ENCODE measurements around the gene PPP2R5C.

PPP2R5C gene

GRCh38 chr14:101865288-101865687 lies 103.8 kb downstream of the PPP2R5C start:
- no peak for DNase-seq (ENCODE audit: low spot score)

GRCh38 chr14:101867854-101868253 lies 106.3 kb downstream of the PPP2R5C start:
- no peak for DNase-seq (ENCODE audit: low spot score)

GRCh38 chr14:101869217-101869616 lies 107.7 kb downstream of the PPP2R5C start:
- no peak for DNase-seq (ENCODE audit: low spot score)

GRCh38 chr14:101870273-101870939 lies 108.9 kb downstream of the PPP2R5C start:
- no peak for DNase-seq (ENCODE audit: low spot score)

GRCh38 chr14:101872346-101872745 lies 110.8 kb downstream of the PPP2R5C start:
- no peak for DNase-seq (ENCODE audit: low spot score)

- no peak for DNase-seq (ENCODE audit: low spot score)
These were observed 111.7 kb downstream of the PPP2R5C start for GRCh38 chr14:101873076-101873825.

GRCh38 chr14:101873991-101874390 lies 112.5 kb downstream of the PPP2R5C start:
- no peak for DNase-seq (ENCODE audit: low spot score)

GRCh38 chr14:101875041-101875726 lies 113.7 kb downstream of the PPP2R5C start:
- DNase-seq (ENCODE audit: low spot score) = no peak

- DNase-seq (ENCODE audit: low spot score) = no peak
These were observed 114.4 kb downstream of the PPP2R5C start for GRCh38 chr14:101875727-101876554.

GRCh38 chr14:101876555-101876938 lies 115.0 kb downstream of the PPP2R5C start:
- no peak for DNase-seq (ENCODE audit: low spot score)

GRCh38 chr14:101877766-101878165 lies 116.3 kb downstream of the PPP2R5C start:
- DNase-seq (ENCODE audit: low spot score) = no peak

- DNase-seq (ENCODE audit: low spot score) = no peak
These were observed 116.8 kb downstream of the PPP2R5C start for GRCh38 chr14:101878211-101878821.

- DNase-seq (ENCODE audit: low spot score) = no peak
These were observed 117.5 kb downstream of the PPP2R5C start for GRCh38 chr14:101878822-101879528.

GRCh38 chr14:101879529-101880336 lies 118.2 kb downstream of the PPP2R5C start:
- DNase-seq (ENCODE audit: low spot score) = no peak

GRCh38 chr14:101881426-101881825 lies 119.9 kb downstream of the PPP2R5C start:
- DNase-seq (ENCODE audit: low spot score) = no peak

GRCh38 chr14:101882141-101882935 lies 120.8 kb downstream of the PPP2R5C start:
- no peak for DNase-seq (ENCODE audit: low spot score)

- no peak for DNase-seq (ENCODE audit: low spot score)
These were observed 122.8 kb downstream of the PPP2R5C start for GRCh38 chr14:101884089-101884933.

GRCh38 chr14:101884934-101885576 lies 123.5 kb downstream of the PPP2R5C start:
- DNase-seq (ENCODE audit: low spot score) = no peak

Data from hepatic stellate cell (primary cell).